ENCODE data around the gene SRMS. TPM values are rescaled to one million over a fixed set of nuclear protein-coding genes. Genes with fewer than 3 reads are reported as not detected.

Gene SRMS
- total and polyA plus RNA-seq, 2 of the 13 experiments (the other 11 are each of a cell fraction or from before 2014, with no cell fraction given), result not detected

DNA sequence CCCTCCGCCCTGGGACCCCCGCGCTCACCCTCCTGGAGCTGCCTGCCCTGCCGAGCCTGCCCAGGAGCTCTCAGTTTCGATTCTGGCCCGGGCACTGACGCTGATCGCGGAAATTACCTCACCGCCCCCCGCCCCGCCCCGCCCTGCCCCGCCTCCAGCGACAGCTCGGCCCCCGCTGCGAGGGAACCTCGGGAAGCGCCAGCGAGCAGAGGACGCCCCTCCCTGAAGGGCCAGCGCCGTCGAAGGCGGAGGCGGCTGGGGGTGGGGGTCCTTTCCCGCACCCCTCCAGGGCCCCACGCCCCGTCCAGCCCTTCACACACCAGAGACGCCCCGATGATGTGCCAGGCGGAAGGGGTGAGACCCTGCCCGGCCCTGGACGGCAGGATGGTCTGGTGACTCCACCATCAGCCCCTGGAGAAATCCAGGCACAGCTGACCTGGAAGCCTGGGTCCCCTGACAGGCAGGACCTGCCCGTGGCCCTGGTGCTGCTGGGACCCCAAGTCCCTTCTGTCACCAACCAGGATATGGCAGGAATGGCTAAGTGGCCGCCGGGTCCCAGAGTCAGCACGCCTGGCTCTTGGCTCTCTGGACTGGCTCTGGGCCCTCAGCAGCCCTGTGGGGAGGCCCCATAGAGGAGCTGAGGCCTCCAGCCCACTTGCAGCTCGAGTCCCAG, 26.7 kb upstream of the SRMS start, which contains the start of gene HELZ2 (continued):
- TF ChIP-seq NR2F1 (CRISPR knock-in tag; IDR thresholded peaks at IDR 0.05) (no peak), ARID2 (CRISPR knock-in tag; IDR thresholded peaks at IDR 0.05; ENCODE audit: borderline replicate concordance) (no peak), TBX3 (IDR thresholded peaks at IDR 0.05; ENCODE audit: borderline replicate concordance) (no peak), RERE (CRISPR knock-in tag; IDR thresholded peaks at IDR 0.05; ENCODE audit: low read depth) (no peak), BCL3 (CRISPR knock-in tag; IDR thresholded peaks at IDR 0.05) (peak; percentile 75; the same call in 1 of the 2 replicates), ZNF292 (CRISPR knock-in tag; IDR thresholded peaks at IDR 0.05; ENCODE audit: borderline replicate concordance, low read depth) (peak; percentile 75; the same call in 1 of the 2 replicates), KDM2A (CRISPR knock-in tag; IDR thresholded peaks at IDR 0.05; ENCODE audit: borderline replicate concordance, low read depth) (peak; percentile 40; the same call in 1 of the 2 replicates)
- TF ChIP-seq, protein P1, sequence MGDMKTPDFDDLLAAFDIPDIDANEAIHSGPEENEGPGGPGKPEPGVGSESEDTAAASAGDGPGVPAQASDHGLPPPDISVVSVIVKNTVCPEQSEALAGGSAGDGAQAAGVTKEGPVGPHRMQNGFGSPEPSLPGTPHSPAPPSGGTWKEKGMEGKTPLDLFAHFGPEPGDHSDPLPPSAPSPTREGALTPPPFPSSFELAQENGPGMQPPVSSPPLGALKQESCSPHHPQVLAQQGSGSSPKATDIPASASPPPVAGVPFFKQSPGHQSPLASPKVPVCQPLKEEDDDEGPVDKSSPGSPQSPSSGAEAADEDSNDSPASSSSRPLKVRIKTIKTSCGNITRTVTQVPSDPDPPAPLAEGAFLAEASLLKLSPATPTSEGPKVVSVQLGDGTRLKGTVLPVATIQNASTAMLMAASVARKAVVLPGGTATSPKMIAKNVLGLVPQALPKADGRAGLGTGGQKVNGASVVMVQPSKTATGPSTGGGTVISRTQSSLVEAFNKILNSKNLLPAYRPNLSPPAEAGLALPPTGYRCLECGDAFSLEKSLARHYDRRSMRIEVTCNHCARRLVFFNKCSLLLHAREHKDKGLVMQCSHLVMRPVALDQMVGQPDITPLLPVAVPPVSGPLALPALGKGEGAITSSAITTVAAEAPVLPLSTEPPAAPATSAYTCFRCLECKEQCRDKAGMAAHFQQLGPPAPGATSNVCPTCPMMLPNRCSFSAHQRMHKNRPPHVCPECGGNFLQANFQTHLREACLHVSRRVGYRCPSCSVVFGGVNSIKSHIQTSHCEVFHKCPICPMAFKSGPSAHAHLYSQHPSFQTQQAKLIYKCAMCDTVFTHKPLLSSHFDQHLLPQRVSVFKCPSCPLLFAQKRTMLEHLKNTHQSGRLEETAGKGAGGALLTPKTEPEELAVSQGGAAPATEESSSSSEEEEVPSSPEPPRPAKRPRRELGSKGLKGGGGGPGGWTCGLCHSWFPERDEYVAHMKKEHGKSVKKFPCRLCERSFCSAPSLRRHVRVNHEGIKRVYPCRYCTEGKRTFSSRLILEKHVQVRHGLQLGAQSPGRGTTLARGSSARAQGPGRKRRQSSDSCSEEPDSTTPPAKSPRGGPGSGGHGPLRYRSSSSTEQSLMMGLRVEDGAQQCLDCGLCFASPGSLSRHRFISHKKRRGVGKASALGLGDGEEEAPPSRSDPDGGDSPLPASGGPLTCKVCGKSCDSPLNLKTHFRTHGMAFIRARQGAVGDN (CRISPR knock-in tag; IDR thresholded peaks at IDR 0.05), result peak; percentile 45
- TF ChIP-seq, protein P2, sequence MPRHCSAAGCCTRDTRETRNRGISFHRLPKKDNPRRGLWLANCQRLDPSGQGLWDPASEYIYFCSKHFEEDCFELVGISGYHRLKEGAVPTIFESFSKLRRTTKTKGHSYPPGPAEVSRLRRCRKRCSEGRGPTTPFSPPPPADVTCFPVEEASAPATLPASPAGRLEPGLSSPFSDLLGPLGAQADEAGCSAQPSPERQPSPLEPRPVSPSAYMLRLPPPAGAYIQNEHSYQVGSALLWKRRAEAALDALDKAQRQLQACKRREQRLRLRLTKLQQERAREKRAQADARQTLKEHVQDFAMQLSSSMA (CRISPR knock-in tag; IDR thresholded peaks at IDR 0.05), result no peak; the same call in 1 of the 2 replicates
- TF ChIP-seq, protein P3, sequence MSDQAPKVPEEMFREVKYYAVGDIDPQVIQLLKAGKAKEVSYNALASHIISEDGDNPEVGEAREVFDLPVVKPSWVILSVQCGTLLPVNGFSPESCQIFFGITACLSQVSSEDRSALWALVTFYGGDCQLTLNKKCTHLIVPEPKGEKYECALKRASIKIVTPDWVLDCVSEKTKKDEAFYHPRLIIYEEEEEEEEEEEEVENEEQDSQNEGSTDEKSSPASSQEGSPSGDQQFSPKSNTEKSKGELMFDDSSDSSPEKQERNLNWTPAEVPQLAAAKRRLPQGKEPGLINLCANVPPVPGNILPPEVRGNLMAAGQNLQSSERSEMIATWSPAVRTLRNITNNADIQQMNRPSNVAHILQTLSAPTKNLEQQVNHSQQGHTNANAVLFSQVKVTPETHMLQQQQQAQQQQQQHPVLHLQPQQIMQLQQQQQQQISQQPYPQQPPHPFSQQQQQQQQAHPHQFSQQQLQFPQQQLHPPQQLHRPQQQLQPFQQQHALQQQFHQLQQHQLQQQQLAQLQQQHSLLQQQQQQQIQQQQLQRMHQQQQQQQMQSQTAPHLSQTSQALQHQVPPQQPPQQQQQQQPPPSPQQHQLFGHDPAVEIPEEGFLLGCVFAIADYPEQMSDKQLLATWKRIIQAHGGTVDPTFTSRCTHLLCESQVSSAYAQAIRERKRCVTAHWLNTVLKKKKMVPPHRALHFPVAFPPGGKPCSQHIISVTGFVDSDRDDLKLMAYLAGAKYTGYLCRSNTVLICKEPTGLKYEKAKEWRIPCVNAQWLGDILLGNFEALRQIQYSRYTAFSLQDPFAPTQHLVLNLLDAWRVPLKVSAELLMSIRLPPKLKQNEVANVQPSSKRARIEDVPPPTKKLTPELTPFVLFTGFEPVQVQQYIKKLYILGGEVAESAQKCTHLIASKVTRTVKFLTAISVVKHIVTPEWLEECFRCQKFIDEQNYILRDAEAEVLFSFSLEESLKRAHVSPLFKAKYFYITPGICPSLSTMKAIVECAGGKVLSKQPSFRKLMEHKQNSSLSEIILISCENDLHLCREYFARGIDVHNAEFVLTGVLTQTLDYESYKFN (CRISPR knock-in tag; conservative IDR thresholded peaks at IDR 0.05), result 0 out of 2 replicates have a peak, but pooled peaks have one; percentile 7
